ENCODE data around the gene PCGF5. TPM values are rescaled to one million over a fixed set of nuclear protein-coding genes. Genes with fewer than 3 reads are reported as not detected.

PCGF5 gene
- total RNA-seq, 1 experiment from 2014 or later, result 25.8 TPM

GRCh38 chr10:91271886-91272285 is 51.4 kb downstream of the PCGF5 start:
- H3K4me1 Mint-ChIP-seq (ENCODE audit: insufficient read depth, unreplicated experiment), result peaks cover 5% of the 10 kb centered on the region
- no peak for TF ChIP-seq CTCF (IDR thresholded peaks at IDR 0.05; ENCODE audit: unreplicated experiment)

GRCh38 chr10:91284486-91285090 is 64.1 kb downstream of the PCGF5 start:
- POLR2A ChIA-PET, result interaction anchor here (1.2 kb wide), 1 partner anchor 515 kb away, joined by 3 read pairs; no protein-coding TSS in a partner anchor
- Mint-ChIP-seq H3K27me3 (ENCODE audit: insufficient read depth, unreplicated experiment) (no peaks in the 10 kb centered on the region), H3K4me1 (ENCODE audit: insufficient read depth, unreplicated experiment) (no peaks in the 10 kb centered on the region), H3K9me3 (ENCODE audit: unreplicated experiment) (no peaks in the 10 kb centered on the region), H3K36me3 (ENCODE audit: insufficient read depth, unreplicated experiment) (no peaks in the 10 kb centered on the region), H3K4me3 (ENCODE audit: unreplicated experiment) (no peak overlapping the region), H3K27ac (ENCODE audit: low read depth, unreplicated experiment) (no peak overlapping the region)
- CTCF ChIA-PET, result interaction anchor here (0.7 to 5.8 kb wide), 2 partner anchors 13 to 1892 kb away, joined by 3 to 35 read pairs; partner anchors contain the start of gene IFIT1
- no peak for TF ChIP-seq CTCF (IDR thresholded peaks at IDR 0.05; ENCODE audit: unreplicated experiment)
- intact Hi-C loops (cut with micrococcal nuclease), result no loop called here
- no peak for DNase-seq (ENCODE audit: unreplicated experiment)
- no TSS peak for BruUV-seq (replicated peaks)

More at GRCh38 chr10:91271886-91272285, 51.4 kb downstream of the PCGF5 start:
- BruUV-seq (replicated peaks), result no TSS peak
- Mint-ChIP-seq H3K27me3 (ENCODE audit: insufficient read depth, unreplicated experiment) (no peaks in the 10 kb centered on the region), H3K27ac (ENCODE audit: low read depth, unreplicated experiment) (no peak overlapping the region), H3K4me3 (ENCODE audit: unreplicated experiment) (no peak overlapping the region), H3K36me3 (ENCODE audit: insufficient read depth, unreplicated experiment) (peaks cover 15% of the 10 kb centered on the region), H3K9me3 (ENCODE audit: unreplicated experiment) (no peaks in the 10 kb centered on the region)
- ChIA-PET POLR2A (interaction anchor here (1.2 kb wide), 1 partner anchor 10 kb away, joined by 3 read pairs; no protein-coding TSS in a partner anchor), CTCF (interaction anchor here (0.6 kb wide), 1 partner anchor 27 kb away, joined by 3 read pairs; no protein-coding TSS in a partner anchor)
- no peak for DNase-seq (ENCODE audit: unreplicated experiment)
- intact Hi-C loops (cut with micrococcal nuclease), result no loop called here

- ChIA-PET POLR2A (interaction anchor here (0.6 to 1.3 kb wide), 4 partner anchors 9 to 459 kb away, joined by 3 to 4 read pairs (median 4); no protein-coding TSS in a partner anchor), CTCF (interaction anchor here (0.5 to 5.8 kb wide), 7 partner anchors 11 to 407 kb away, joined by 3 to 35 read pairs (median 4); no protein-coding TSS in a partner anchor)
- Mint-ChIP-seq H3K27me3 (ENCODE audit: insufficient read depth, unreplicated experiment) (no peaks in the 10 kb centered on the region), H3K9me3 (ENCODE audit: unreplicated experiment) (no peaks in the 10 kb centered on the region), H3K4me3 (ENCODE audit: unreplicated experiment) (no peak overlapping the region), H3K36me3 (ENCODE audit: insufficient read depth, unreplicated experiment) (no peaks in the 10 kb centered on the region), H3K27ac (ENCODE audit: low read depth, unreplicated experiment) (no peak overlapping the region), H3K4me1 (ENCODE audit: insufficient read depth, unreplicated experiment) (no peaks in the 10 kb centered on the region)
- DNase-seq (ENCODE audit: unreplicated experiment), result no peak
- no TSS peak for BruUV-seq (replicated peaks)
- intact Hi-C loops (cut with micrococcal nuclease), result no loop called here
- no peak for TF ChIP-seq CTCF (IDR thresholded peaks at IDR 0.05; ENCODE audit: unreplicated experiment)
Observed at GRCh38 chr10:91286572-91286971, 66.1 kb downstream of the PCGF5 start.

GRCh38 chr10:91287276-91287675 is 66.8 kb downstream of the PCGF5 start:
- TF ChIP-seq CTCF (IDR thresholded peaks at IDR 0.05; ENCODE audit: unreplicated experiment), result no peak
- peak; percentile 18 for DNase-seq (ENCODE audit: unreplicated experiment)
- H3K36me3 Mint-ChIP-seq (ENCODE audit: insufficient read depth, unreplicated experiment), result no peaks in the 10 kb centered on the region
- H3K4me3 Mint-ChIP-seq (ENCODE audit: unreplicated experiment), result no peak overlapping the region
- no peaks in the 10 kb centered on the region for H3K4me1 Mint-ChIP-seq (ENCODE audit: insufficient read depth, unreplicated experiment)
- no peak overlapping the region for H3K27ac Mint-ChIP-seq (ENCODE audit: low read depth, unreplicated experiment)
- CTCF ChIA-PET, result interaction anchor here (0.5 to 3.9 kb wide), 6 partner anchors 11 to 408 kb away, joined by 3 to 18 read pairs (median 4); no protein-coding TSS in a partner anchor
- no peaks in the 10 kb centered on the region for H3K9me3 Mint-ChIP-seq (ENCODE audit: unreplicated experiment)
- POLR2A ChIA-PET, result interaction anchor here (0.6 kb wide), 1 partner anchor 390 kb away, joined by 4 read pairs; no protein-coding TSS in a partner anchor
- H3K27me3 Mint-ChIP-seq (ENCODE audit: insufficient read depth, unreplicated experiment), result no peaks in the 10 kb centered on the region
- BruUV-seq (replicated peaks), result no TSS peak
- intact Hi-C loops (cut with micrococcal nuclease), result no loop called here
